Cardiac muscle cell (in vitro differentiated cells and primary cell): ENCODE measurements around the gene PCDHGA10. TPM values are rescaled to one million over a fixed set of nuclear protein-coding genes. Genes with fewer than 3 reads are reported as not detected.
"Not testable (repeated sequence)": the region's sequence is repeated elsewhere in the genome, so short reads cannot be mapped to it uniquely, and the experiment has no call there.

ENCODE experiments used
- DNase-seq, 2 donors: peaks; one replicate each; pipeline versions ENCODE4 v3.0.0 to v3.0.0-alpha.2; 2010 to 2017; ENCODE audit warnings: low read depth in 1 of 2, low spot score in 1 of 2
- H3K27ac ChIP-seq: fragments of 200-600 bp; sonication (generic); 2 replicates; pipeline ENCODE4 v1.5.1; 2016
- H3K27me3 ChIP-seq: fragments of 200-600 bp; sonication (generic); 2 replicates; pipeline ENCODE4 v1.6.0; 2016; ENCODE audit warnings: control low read depth
- H3K36me3 ChIP-seq: fragments of 200-600 bp; sonication (generic); 2 replicates; pipeline ENCODE4 v1.5.1; 2016; ENCODE audit warnings: control low read depth
- H3K4me1 ChIP-seq: fragments of 200-600 bp; sonication (generic); 2 replicates; pipeline ENCODE4 v1.8.1; 2017; ENCODE audit warnings: low read depth, mild to moderate bottlenecking, mixed run types
- H3K4me3 ChIP-seq: fragments of 200-600 bp; sonication (generic); 2 replicates; pipeline ENCODE4 v1.5.1; 2016; ENCODE audit warnings: mild to moderate bottlenecking
- H3K9me3 ChIP-seq: fragments of 200-600 bp; sonication (generic); 2 replicates; pipeline ENCODE4 v1.5.1; 2017; ENCODE audit warnings: low read depth, mild to moderate bottlenecking, control low read depth
- polyA plus RNA-seq: library from polyadenylated mRNA; unstranded; fragments of >200 nt; fragmentation: Nextera tagmentation; extraction: Ambion mirVana; gene quantifications from 2 replicates; pipeline ENCODE4 v1.2.1, GENCODE V29; 2016
- total RNA-seq: library from RNA; depleted of rRNA; stranded (reverse); fragments of >200 nt; gene quantifications from 2 replicates; pipeline ENCODE4 v1.2.3, GENCODE V29; 2016
- TF ChIP-seq, protein P1 (sequence below): IDR thresholded peaks from 2 replicates; pipeline ENCODE4 v1.5.1; 2012; ENCODE audit warnings: low read depth, mild to moderate bottlenecking, low read length

The PCDHGA10 gene
- total and polyA plus RNA-seq, 2 experiments from 2014 or later = 1.4 to 7.3 TPM

DNA sequence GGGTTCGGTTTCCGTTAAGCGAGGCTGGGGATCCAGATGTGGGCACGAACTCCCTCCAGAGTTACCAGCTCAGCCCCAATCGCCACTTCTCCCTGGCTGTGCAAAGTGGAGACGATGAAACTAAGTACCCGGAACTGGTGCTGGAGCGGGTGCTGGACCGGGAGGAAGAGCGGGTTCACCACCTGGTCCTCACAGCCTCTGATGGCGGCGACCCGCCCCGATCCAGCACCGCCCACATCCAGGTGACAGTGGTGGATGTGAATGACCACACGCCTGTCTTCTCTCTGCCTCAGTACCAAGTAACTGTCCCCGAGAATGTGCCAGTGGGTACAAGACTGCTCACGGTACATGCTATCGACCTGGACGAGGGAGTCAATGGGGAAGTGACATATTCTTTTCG lies 29.4 kb upstream of the PCDHGA10 start:
- no peak for DNase-seq
- TF ChIP-seq, protein P1, sequence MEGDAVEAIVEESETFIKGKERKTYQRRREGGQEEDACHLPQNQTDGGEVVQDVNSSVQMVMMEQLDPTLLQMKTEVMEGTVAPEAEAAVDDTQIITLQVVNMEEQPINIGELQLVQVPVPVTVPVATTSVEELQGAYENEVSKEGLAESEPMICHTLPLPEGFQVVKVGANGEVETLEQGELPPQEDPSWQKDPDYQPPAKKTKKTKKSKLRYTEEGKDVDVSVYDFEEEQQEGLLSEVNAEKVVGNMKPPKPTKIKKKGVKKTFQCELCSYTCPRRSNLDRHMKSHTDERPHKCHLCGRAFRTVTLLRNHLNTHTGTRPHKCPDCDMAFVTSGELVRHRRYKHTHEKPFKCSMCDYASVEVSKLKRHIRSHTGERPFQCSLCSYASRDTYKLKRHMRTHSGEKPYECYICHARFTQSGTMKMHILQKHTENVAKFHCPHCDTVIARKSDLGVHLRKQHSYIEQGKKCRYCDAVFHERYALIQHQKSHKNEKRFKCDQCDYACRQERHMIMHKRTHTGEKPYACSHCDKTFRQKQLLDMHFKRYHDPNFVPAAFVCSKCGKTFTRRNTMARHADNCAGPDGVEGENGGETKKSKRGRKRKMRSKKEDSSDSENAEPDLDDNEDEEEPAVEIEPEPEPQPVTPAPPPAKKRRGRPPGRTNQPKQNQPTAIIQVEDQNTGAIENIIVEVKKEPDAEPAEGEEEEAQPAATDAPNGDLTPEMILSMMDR = no peak
- no peak overlapping the region for H3K4me3 ChIP-seq
- no peaks in the 10 kb centered on the region for H3K36me3 ChIP-seq
- no peaks in the 10 kb centered on the region for H3K4me1 ChIP-seq
- no peaks in the 10 kb centered on the region for H3K9me3 ChIP-seq
- no peak overlapping the region for H3K27ac ChIP-seq
- H3K27me3 ChIP-seq = no peaks in the 10 kb centered on the region

DNA sequence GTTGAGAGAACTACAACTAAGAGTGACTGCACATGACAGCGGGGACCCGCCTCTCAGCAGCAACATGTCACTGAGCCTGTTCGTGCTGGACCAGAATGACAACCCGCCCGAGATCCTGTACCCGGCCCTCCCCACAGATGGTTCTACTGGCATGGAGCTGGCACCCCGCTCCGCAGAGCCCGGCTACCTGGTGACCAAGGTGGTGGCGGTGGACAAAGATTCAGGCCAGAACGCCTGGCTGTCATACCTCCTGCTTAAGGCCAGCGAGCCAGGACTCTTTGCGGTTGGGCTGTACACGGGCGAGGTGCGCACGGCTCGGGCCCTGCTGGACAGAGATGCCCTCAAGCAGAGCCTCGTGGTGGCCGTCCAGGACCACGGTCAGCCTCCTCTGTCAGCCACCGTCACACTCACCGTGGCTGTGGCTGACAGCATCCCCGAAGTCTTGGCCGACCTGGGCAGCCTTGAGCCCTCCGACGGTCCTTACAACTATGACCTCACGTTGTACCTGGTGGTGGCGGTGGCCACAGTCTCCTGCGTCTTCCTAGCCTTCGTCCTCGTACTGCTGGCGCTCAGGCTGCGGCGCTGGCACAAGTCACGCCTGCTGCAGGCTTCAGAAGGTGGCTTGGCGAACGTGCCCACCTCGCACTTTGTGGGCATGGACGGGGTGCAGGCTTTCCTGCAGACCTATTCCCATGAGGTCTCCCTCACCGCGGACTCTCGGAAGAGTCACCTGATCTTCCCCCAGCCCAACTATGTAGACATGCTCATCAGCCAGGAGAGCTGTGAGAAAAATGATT lies 28.1 kb upstream of the PCDHGA10 start:
- Histone ChIP-seq H3K27ac (no peak overlapping the region), H3K27me3 (no peaks in the 10 kb centered on the region), H3K36me3 (no peaks in the 10 kb centered on the region), H3K4me1 (no peaks in the 10 kb centered on the region), H3K4me3 (no peak overlapping the region), H3K9me3 (no peaks in the 10 kb centered on the region)
- DNase-seq = no peak
- TF ChIP-seq, protein P1 = no peak

DNA sequence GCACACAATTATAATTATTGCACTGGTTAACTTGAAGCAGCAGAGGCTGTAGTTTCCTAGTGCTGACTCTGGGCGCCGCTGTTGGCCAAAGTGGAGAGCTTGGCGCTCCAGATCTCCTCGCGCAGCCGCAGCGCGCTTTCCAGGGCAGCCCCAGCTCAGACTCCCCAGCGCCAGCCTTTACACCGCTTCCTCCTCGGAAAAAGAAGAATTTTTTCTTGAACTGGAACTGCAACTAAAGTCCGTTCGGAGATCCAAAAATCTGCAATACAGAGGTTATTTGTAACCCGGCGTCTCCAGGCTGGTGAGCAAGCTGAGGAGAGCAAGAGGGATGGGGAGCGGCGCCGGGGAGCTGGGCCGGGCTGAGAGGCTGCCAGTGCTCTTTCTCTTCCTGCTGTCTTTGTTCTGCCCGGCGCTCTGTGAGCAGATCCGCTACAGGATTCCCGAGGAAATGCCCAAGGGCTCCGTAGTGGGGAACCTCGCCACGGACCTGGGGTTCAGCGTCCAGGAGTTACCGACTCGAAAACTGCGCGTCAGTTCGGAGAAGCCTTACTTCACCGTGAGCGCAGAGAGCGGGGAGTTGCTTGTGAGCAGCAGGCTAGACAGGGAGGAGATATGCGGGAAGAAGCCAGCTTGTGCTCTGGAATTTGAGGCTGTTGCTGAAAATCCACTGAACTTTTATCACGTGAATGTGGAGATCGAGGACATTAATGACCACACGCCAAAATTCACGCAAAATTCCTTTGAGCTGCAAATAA lies 25.1 kb upstream of the PCDHGA10 start, which contains the start of gene PCDHGB4:
TSS of gene PCDHGB4 (plus strand) at position 142 of the 755 bp plus-strand sequence. CDS start at position 329, 187 bp downstream.
- not testable (repeated sequence) for H3K27me3 ChIP-seq, H3K27ac ChIP-seq, H3K9me3 ChIP-seq, H3K4me1 ChIP-seq, H3K36me3 ChIP-seq
- H3K4me3 ChIP-seq = peak within 1 kb of the TSS; percentile 33
- TF ChIP-seq, protein P1 = peak; percentile 50
- DNase-seq = peak; percentile 44 to 50

DNA sequence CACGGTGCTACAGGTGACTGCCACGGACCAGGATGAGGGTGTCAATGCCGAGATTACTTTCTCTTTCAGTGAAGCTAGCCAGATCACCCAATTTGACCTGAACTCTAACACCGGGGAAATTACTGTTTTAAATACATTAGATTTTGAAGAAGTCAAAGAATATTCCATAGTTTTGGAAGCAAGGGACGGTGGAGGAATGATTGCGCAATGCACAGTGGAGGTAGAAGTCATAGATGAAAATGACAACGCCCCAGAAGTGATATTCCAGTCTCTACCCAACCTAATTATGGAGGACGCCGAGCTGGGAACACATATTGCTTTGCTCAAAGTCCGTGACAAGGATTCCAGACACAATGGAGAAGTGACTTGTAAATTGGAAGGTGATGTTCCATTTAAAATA lies 24.1 kb upstream of the PCDHGA10 start:
- Histone ChIP-seq H3K27me3 (no peaks in the 10 kb centered on the region), H3K4me3 (no peak overlapping the region), H3K9me3 (peaks cover 7% of the 10 kb centered on the region)

More for the DNA sequence above, 24.1 kb upstream of the PCDHGA10 start:
- Histone ChIP-seq H3K36me3 (no peaks in the 10 kb centered on the region), H3K27ac (no peak overlapping the region), H3K4me1 (no peaks in the 10 kb centered on the region)
- TF ChIP-seq, protein P1 = no peak
- DNase-seq = no peak
